ENCODE measurements around the gene NIT1. TPM values are rescaled to one million over a fixed set of nuclear protein-coding genes. Genes with fewer than 3 reads are reported as not detected.

The NIT1 gene
- total and polyA plus RNA-seq, 2 of the 13 experiments (the other 11 are each of a cell fraction or from before 2014, with no cell fraction given): 22.7 to 31.0 TPM

DNA sequence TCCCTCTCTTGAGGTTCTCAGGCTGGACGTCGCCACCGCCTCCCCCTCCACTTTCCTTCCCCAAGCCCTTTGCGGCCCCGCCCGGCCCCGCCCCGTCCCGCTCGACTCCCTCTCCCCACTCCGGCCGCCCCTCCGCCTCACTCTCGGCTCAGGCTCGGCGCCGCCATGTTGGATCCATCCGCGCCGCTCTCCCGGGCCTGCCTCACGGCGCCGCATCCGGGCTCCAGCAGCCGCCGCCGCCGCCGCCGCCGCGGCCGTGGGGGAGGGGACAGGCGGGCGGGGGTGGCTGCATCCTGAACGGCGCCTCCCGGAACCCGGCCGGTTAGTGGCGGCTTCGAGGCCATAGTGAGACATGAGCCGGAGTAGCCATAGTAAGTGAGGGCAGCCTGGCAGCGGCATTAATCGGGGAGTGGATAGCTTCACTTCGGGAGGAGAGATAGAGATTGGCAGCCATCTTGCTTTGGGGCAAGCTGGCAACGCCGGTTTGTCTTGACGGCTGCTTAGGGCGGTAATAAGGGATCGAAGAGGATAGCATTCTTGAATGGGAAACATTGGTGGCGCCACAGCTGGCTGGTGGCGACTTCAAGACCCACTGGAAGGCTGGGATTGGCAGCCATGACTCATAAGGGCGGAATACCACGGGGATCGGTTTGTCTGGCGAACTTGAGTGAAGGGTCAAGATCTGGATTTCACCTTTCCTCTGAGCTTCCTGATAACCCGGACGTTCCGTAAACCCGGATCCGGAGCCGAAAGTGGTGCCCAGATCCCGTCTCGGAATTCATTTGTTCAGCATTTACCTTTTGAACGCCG is 14.7 kb downstream of the NIT1 start, which contains the start of gene DEDD (continued):
- TF ChIP-seq ZFY (CRISPR knock-in tag; IDR thresholded peaks at IDR 0.05) (peak; percentile 85), SUZ12 (IDR thresholded peaks at IDR 0.05; ENCODE audit: low read depth, low read length) (no peak), TGIF2 (CRISPR knock-in tag; IDR thresholded peaks at IDR 0.05) (no peak), ZNF841 (CRISPR knock-in tag; IDR thresholded peaks at IDR 0.05; ENCODE audit: borderline replicate concordance) (no peak), POLR2AphosphoS5 (IDR thresholded peaks at IDR 0.05; ENCODE audit: low read depth, low read length) (peak; percentile 53; the same call in 1 of the 2 replicates), POGZ (CRISPR knock-in tag; IDR thresholded peaks at IDR 0.05) (no peak), TEAD3 (CRISPR knock-in tag; optimal IDR thresholded peaks at IDR 0.05; ENCODE audit: borderline replicate concordance) (peak; percentile 27), ZSCAN29 (CRISPR knock-in tag; conservative IDR thresholded peaks at IDR 0.05) (peak; percentile 88; the same call in 1 of the 2 replicates), HOXA3 (CRISPR knock-in tag; IDR thresholded peaks at IDR 0.05) (peak; percentile 97)
- TF ChIP-seq, protein P1, sequence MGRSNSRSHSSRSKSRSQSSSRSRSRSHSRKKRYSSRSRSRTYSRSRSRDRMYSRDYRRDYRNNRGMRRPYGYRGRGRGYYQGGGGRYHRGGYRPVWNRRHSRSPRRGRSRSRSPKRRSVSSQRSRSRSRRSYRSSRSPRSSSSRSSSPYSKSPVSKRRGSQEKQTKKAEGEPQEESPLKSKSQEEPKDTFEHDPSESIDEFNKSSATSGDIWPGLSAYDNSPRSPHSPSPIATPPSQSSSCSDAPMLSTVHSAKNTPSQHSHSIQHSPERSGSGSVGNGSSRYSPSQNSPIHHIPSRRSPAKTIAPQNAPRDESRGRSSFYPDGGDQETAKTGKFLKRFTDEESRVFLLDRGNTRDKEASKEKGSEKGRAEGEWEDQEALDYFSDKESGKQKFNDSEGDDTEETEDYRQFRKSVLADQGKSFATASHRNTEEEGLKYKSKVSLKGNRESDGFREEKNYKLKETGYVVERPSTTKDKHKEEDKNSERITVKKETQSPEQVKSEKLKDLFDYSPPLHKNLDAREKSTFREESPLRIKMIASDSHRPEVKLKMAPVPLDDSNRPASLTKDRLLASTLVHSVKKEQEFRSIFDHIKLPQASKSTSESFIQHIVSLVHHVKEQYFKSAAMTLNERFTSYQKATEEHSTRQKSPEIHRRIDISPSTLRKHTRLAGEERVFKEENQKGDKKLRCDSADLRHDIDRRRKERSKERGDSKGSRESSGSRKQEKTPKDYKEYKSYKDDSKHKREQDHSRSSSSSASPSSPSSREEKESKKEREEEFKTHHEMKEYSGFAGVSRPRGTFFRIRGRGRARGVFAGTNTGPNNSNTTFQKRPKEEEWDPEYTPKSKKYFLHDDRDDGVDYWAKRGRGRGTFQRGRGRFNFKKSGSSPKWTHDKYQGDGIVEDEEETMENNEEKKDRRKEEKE (IDR thresholded peaks at IDR 0.05): no peak
- TF ChIP-seq, protein P2, sequence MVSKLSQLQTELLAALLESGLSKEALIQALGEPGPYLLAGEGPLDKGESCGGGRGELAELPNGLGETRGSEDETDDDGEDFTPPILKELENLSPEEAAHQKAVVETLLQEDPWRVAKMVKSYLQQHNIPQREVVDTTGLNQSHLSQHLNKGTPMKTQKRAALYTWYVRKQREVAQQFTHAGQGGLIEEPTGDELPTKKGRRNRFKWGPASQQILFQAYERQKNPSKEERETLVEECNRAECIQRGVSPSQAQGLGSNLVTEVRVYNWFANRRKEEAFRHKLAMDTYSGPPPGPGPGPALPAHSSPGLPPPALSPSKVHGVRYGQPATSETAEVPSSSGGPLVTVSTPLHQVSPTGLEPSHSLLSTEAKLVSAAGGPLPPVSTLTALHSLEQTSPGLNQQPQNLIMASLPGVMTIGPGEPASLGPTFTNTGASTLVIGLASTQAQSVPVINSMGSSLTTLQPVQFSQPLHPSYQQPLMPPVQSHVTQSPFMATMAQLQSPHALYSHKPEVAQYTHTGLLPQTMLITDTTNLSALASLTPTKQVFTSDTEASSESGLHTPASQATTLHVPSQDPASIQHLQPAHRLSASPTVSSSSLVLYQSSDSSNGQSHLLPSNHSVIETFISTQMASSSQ (IDR thresholded peaks at IDR 0.05; ENCODE audit: low read depth): no peak
- TF ChIP-seq, protein P2 (CRISPR knock-in tag; IDR thresholded peaks at IDR 0.05; ENCODE audit: borderline replicate concordance): no peak; the same call in 1 of the 2 replicates
- TF ChIP-seq, protein P3, sequence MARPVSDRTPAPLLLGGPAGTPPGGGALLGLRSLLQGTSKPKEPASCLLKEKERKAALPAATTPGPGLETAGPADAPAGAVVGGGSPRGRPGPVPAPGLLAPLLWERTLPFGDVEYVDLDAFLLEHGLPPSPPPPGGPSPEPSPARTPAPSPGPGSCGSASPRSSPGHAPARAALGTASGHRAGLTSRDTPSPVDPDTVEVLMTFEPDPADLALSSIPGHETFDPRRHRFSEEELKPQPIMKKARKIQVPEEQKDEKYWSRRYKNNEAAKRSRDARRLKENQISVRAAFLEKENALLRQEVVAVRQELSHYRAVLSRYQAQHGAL (CRISPR knock-in tag; IDR thresholded peaks at IDR 0.05; ENCODE audit: not compliant biosample characterization): no peak
- TF ChIP-seq, protein P4, sequence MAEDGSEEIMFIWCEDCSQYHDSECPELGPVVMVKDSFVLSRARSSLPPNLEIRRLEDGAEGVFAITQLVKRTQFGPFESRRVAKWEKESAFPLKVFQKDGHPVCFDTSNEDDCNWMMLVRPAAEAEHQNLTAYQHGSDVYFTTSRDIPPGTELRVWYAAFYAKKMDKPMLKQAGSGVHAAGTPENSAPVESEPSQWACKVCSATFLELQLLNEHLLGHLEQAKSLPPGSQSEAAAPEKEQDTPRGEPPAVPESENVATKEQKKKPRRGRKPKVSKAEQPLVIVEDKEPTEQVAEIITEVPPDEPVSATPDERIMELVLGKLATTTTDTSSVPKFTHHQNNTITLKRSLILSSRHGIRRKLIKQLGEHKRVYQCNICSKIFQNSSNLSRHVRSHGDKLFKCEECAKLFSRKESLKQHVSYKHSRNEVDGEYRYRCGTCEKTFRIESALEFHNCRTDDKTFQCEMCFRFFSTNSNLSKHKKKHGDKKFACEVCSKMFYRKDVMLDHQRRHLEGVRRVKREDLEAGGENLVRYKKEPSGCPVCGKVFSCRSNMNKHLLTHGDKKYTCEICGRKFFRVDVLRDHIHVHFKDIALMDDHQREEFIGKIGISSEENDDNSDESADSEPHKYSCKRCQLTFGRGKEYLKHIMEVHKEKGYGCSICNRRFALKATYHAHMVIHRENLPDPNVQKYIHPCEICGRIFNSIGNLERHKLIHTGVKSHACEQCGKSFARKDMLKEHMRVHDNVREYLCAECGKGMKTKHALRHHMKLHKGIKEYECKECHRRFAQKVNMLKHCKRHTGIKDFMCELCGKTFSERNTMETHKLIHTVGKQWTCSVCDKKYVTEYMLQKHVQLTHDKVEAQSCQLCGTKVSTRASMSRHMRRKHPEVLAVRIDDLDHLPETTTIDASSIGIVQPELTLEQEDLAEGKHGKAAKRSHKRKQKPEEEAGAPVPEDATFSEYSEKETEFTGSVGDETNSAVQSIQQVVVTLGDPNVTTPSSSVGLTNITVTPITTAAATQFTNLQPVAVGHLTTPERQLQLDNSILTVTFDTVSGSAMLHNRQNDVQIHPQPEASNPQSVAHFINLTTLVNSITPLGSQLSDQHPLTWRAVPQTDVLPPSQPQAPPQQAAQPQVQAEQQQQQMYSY (CRISPR knock-in tag; IDR thresholded peaks at IDR 0.05): peak; percentile 94
